Mucosa of descending colon (tissue), 3 donors: Measurements from ENCODE around the gene IFNK. TPM values are rescaled to one million over a fixed set of nuclear protein-coding genes. Genes with fewer than 3 reads are reported as not detected.

Experiments used
- ATAC-seq: fragments of 200-7000 bp; cut with Tn5 transposase; one replicate; pipeline ENCODE4 v1.9.1; 2020; ENCODE audit warnings: mild to moderate bottlenecking, moderate library complexity
- DNase-seq, 3 donors: peaks; one replicate each; pipeline ENCODE4 v3.0.0-alpha.2; 2020
- H3K36me3 ChIP-seq: fragments of 200-600 bp; one replicate; pipeline ENCODE4 v1.8.0; 2021; ENCODE audit warnings: low read depth, mild to moderate bottlenecking
- H3K4me1 ChIP-seq: fragments of 200-600 bp; one replicate; pipeline ENCODE4 v1.8.0; 2021; ENCODE audit warnings: low read depth, mild to moderate bottlenecking
- H3K4me3 ChIP-seq: fragments of 200-600 bp; one replicate; pipeline ENCODE4 v1.8.0; 2021; ENCODE audit warnings: mild to moderate bottlenecking
- H3K9me3 ChIP-seq: fragments of 200-600 bp; one replicate; pipeline ENCODE4 v1.8.0; 2021; ENCODE audit warnings: mild to moderate bottlenecking
- intact Hi-C, 2 donors: fragments of 100-400 bp; cut with DNase I in 1 of 2; cut with micrococcal nuclease in 1 of 2; formaldehyde crosslinking; loops; one replicate each; pipeline versions ENCODE4 v1.11.0 to v1.11.1; 2022; cut with DNase I, micrococcal nuclease
- total RNA-seq, 3 donors: library from RNA; stranded (reverse); fragmentation: NEBNext Ultra II Directional in 2 of 3; extraction: Animal tissue kit (Norgen Biotek cat#: 25700) in 2 of 3; gene quantifications; one replicate each; pipeline versions ENCODE4 v1.2.1 to v1.2.4, GENCODE V29; 2021 to 2023
- TF ChIP-seq, protein P1 (sequence below): fragments of 200-600 bp; IDR thresholded peaks from one replicate; pipeline ENCODE4 v1.8.0; 2022; ENCODE audit warnings: antibody characterized with exemption, mild to moderate bottlenecking
- donor health status: DM: no; HTN: no; CAD: no; lungs with moderate emphysema.
- donor health status: DM: no; HTN: no; CAD: no.
- donor health status: DM: no; HTN: yes; CAD: no.

IFNK gene
- total RNA-seq, 3 donors from 2014 or later: not detected

DNA sequence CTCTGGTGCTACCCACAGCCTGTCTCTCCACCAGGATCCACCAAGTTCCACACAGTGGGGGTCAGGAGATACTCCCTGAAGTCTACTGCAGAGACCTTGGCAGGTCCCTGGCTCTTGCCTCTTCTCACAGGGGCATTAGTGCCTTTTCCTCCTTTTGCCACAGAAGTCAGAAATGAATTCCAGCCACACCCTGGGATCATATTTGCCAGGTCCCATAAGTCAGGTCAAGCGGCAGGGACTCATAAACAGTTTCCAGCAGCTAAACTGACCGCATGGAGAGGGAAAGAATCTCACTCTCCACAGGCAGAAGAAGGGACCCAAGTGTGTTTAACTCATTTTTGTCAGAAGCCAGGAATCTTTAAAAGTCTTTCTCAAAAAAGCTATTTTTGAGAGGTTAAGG is 13.3 kb upstream of the IFNK start:
- Histone ChIP-seq H3K4me3 (no peak overlapping the region), H3K4me1 (no peaks in the 10 kb centered on the region), H3K36me3 (no peaks in the 10 kb centered on the region), H3K9me3 (no peaks in the 10 kb centered on the region)
- intact Hi-C loops: no loop called here
- ATAC-seq (peak; percentile 18), DNase-seq (no peak)
- TF ChIP-seq, protein P1, sequence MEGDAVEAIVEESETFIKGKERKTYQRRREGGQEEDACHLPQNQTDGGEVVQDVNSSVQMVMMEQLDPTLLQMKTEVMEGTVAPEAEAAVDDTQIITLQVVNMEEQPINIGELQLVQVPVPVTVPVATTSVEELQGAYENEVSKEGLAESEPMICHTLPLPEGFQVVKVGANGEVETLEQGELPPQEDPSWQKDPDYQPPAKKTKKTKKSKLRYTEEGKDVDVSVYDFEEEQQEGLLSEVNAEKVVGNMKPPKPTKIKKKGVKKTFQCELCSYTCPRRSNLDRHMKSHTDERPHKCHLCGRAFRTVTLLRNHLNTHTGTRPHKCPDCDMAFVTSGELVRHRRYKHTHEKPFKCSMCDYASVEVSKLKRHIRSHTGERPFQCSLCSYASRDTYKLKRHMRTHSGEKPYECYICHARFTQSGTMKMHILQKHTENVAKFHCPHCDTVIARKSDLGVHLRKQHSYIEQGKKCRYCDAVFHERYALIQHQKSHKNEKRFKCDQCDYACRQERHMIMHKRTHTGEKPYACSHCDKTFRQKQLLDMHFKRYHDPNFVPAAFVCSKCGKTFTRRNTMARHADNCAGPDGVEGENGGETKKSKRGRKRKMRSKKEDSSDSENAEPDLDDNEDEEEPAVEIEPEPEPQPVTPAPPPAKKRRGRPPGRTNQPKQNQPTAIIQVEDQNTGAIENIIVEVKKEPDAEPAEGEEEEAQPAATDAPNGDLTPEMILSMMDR: no peak

DNA sequence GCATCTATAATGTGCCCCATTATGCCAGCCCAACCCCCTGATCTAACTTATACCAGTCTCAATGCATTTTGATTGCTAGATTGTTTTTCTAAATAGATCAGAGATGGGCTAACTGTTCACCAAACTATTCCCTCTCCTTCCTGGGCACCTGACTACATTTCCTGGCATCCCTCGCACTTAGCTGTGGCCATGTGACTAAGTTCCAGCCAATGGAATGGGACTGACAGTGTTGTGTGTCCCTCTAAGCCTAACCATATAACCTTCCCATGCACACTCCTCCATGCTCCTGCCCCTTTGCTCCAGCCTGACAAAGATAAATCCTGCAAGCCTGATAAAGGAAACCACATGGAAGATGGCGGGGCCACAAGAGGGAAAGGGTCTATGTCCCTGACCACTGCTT is 12.3 kb upstream of the IFNK start:
- DNase-seq (no peak), ATAC-seq (no peak)
- no peaks in the 10 kb centered on the region for H3K36me3 ChIP-seq
- TF ChIP-seq, protein P1: no peak
- intact Hi-C loops: no loop called here
- H3K4me3 ChIP-seq: no peak overlapping the region
- peaks cover 2% of the 10 kb centered on the region for H3K4me1 ChIP-seq
- H3K9me3 ChIP-seq: no peaks in the 10 kb centered on the region

DNA sequence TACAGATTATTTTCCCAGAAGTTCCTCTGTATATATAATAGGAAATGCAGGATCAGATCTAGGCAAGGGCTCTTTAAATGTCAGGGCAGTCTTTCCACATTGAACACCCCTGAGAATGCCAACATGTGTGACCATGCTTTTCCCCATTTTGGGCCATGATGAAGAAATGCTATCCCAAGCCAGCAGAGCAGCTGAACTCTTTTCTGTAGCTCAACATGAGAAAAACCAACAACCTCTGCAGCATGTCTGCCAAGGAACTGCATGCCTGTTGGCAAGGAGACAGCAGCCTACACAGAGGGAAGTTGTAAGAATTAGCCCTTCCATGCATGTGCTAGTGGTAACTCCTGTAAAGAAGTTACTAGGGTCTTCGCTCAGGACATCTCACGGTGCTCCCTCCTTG is 9.5 kb upstream of the IFNK start:
- H3K9me3 ChIP-seq: no peaks in the 10 kb centered on the region
- no peak for DNase-seq
- no peak overlapping the region for H3K4me3 ChIP-seq
- ATAC-seq: no peak
- intact Hi-C loops: no loop called here
- TF ChIP-seq, protein P1: no peak
- no peaks in the 10 kb centered on the region for H3K36me3 ChIP-seq
- peaks cover 4% of the 10 kb centered on the region for H3K4me1 ChIP-seq

DNA sequence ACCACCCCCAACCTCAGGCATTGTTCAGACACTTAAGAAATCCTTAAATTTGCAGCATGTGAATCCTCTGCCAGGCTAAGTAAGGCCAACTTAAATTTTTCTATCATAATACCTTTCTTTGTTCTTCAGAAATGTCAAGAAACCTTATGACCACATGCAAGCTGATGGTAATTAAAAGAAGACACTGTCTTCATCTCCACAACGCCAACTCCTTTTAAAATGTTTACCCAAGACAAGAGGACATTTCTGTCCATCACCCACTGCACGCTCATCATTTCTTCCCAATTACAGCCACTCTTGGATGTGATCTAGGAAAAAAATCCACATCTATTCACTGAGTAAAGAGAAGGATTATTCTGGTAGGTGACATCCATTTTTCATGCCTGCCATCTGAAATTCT is 6.1 kb upstream of the IFNK start:
- ATAC-seq (no peak), DNase-seq (no peak)
- no peak overlapping the region for H3K4me3 ChIP-seq
- H3K4me1 ChIP-seq: peaks cover 4% of the 10 kb centered on the region
- TF ChIP-seq, protein P1: no peak
- H3K9me3 ChIP-seq: no peaks in the 10 kb centered on the region
- intact Hi-C loops: no loop called here
- H3K36me3 ChIP-seq: no peaks in the 10 kb centered on the region

DNA sequence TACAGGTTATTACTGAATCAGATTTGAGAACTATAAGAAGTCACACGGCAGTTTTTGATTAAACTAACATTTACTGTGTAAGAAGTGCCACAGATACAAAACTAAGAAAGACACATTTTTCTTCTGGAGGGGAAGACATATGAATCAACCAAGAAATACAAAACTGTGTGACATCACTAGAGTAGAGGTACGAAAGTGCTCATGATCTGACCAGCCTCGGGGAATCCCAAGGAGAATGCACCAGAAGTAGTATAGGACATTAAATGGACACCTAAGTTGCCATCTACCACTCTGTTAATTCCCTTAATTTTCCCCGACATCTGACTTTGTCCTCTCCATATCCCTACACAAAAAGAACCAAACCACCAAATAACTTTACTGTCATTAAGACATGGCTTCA is 5.3 kb upstream of the IFNK start:
- intact Hi-C loops: no loop called here
- no peaks in the 10 kb centered on the region for H3K9me3 ChIP-seq
- peaks cover 4% of the 10 kb centered on the region for H3K4me1 ChIP-seq
- TF ChIP-seq, protein P1: no peak
- no peaks in the 10 kb centered on the region for H3K36me3 ChIP-seq
- H3K4me3 ChIP-seq: no peak overlapping the region
- no peak for ATAC-seq
- DNase-seq: no peak
